ENCODE results near the gene MRPS26. TPM values are rescaled to one million over a fixed set of nuclear protein-coding genes. Genes with fewer than 3 reads are reported as not detected.
"Not testable (repeated sequence)": the region's sequence is repeated elsewhere in the genome, so short reads cannot be mapped to it uniquely, and the experiment has no call there.

Gene MRPS26
- total RNA-seq, 1 donor, result 43.6 TPM

DNA sequence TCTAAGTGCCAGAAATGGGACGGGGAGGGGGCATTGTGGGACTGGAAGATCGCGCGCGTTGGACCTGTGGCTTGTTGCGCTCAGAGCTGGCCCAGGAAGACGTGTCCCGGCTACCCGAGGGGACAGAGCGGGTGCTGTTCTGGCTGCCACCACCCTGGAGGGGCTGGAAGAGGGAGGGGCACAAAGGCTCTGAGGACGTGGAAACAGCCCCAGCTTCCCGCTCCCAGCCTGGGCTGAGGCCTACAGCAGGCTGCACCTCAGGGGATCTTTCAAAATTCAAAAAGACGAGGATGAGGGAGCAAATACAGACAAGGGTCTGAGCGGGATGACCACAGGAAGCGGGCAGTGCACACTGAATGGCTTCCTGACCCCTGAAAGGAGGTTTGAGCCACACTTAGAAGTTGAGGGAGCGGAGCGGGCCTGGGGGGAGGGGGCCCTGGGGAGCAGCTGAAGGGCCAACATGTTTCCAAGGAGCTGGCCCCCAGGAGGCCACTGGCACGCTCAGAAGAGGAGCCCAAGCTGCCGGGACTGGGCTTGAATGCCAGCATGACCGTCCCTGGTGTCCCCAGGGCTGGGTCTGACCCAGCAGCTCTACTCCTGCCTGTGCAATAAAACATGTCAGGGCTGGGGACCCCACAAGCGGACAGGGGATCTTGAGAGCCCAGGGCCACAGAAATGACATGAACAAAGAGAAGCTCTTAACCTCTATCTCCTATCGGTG lies 26.8 kb downstream of the MRPS26 start:
- DNase-seq (ENCODE audit: low read depth in 2 of 3, low spot score in 2 of 3), result no peak

DNA sequence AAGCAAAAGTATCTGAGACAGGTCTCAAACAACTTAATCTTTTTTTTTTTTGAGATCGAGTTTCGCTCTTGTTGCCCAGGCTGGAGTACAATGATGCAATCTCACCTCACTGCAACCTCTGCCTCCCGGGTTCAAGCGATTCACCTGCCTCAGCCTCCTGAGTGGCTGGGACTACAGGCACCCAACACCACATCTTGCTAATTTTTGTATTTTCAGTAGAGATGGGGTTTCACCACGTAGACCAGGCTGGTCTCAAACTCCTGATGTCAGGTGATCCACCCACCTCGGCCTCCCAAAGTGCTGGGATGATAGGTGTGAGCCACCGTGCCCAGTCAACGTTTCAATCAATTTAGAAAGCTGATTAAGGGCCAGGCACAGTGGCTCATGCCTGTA lies 27.4 kb downstream of the MRPS26 start:
- not testable (repeated sequence) for DNase-seq (ENCODE audit: low read depth in 2 of 3, low spot score in 2 of 3)

DNA sequence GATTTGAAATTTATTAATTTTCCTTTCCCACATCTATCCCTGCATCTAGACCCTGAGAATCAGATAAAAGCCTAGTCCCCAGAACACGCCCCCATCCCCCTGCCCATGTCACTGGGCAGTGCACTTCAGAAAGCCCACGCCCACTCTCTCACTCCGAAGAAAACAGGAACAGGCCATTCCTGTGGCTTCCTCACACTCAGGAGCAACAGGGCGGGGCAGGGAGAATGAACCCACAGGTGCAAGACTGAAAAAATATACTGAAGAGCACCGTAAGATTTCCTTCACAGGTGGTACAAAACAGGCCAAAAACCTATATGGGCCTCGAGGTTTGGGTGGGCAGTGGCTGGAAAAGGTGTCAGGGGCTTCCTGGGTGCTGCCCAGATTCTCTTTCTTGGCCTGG lies 29.0 kb downstream of the MRPS26 start:
- no peak for DNase-seq (ENCODE audit: low read depth in 2 of 3, low spot score in 2 of 3)

DNA sequence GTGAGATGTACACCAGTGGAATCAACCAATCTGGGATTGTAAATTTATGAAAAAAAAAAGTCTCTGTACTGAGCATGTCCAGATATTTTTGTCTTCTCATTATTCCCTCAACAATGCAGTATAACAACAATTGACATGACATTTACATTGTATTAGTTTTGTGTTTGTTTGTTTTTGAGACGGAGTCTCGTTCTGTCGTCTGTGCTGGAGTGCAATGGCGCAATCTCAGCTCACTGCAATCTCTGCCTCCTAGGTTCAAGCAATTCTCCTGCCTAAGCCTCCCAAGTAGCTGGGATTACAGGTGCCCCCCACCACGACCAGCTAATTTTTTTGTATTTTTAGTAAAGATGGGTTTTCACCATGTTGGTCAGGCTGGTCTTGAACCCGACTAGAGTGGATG lies 29.5 kb downstream of the MRPS26 start:
- DNase-seq (ENCODE audit: low read depth in 2 of 3, low spot score in 2 of 3), result not testable (repeated sequence)

DNA sequence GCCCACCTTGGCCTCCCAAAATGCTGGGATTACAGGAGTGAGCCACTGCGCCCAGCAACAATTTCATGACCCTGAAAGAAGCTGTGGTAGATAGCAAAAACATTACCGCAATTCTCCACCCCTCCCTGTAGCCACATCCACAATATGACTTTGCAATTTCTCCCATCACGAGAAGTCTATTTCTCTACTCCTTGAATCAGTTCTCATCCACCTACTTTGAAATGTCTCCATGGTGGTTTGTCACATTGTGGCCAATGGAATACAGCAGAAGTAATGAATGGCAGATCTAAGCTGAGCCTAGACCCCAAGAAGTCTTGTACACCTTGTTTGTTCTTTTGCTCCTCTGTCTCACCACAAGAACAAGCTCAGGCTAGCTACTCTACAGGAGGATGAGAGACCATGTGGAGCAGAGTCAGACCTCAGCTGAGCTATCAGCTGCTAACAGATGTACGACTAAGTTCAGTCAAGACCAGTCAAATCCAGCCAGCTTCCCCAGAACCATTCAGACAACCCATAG lies 31.8 kb downstream of the MRPS26 start:
- peak in 2 of 3 donors; percentile 76 to 85 for DNase-seq (ENCODE audit: low read depth in 2 of 3, low spot score in 2 of 3)

DNA sequence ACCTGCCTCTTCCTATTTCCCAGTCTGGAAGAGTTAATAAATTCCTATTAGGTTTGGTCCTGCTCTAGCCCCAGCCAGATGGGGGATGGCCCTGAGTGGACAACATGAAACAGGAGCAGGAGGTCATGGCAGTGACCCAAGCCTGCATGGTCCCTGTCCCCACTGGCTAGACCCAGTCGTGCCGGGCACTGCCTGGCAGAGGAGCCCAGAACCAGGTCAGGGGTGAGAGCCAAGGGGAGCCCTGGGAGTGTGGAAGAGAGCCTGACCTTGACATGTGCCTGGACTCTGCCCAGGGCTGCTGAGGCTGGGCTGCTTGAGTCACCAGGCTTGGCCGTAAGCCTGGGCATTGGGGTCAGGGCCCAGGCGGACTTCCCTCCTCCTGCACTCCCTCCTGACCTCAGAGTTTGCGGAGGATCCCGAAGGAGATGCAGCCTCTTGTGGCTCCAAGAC lies 35.1 kb downstream of the MRPS26 start:
- no peak for DNase-seq (ENCODE audit: low read depth in 2 of 3, low spot score in 2 of 3)

DNA sequence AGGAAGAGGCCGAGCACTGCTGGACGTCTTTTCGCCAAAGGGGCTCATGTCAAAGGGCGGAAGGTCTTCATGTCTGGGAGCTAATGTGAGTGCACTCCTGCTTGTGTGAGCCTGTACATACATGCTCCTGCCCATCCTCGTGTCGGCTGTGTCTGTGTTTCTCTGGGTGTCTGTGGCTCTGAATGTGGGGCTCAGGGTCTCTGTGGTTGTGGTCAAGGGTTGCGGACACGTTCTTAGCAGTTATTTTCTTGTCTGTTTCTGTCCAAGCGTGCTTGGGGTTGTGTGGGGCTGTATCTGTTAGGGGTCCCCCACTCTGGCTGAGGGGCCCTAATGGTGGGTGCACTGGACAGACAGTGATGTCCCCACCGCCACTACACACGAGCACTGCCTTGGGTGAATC lies 35.8 kb downstream of the MRPS26 start:
- DNase-seq (ENCODE audit: low read depth in 2 of 3, low spot score in 2 of 3), result no peak

DNA sequence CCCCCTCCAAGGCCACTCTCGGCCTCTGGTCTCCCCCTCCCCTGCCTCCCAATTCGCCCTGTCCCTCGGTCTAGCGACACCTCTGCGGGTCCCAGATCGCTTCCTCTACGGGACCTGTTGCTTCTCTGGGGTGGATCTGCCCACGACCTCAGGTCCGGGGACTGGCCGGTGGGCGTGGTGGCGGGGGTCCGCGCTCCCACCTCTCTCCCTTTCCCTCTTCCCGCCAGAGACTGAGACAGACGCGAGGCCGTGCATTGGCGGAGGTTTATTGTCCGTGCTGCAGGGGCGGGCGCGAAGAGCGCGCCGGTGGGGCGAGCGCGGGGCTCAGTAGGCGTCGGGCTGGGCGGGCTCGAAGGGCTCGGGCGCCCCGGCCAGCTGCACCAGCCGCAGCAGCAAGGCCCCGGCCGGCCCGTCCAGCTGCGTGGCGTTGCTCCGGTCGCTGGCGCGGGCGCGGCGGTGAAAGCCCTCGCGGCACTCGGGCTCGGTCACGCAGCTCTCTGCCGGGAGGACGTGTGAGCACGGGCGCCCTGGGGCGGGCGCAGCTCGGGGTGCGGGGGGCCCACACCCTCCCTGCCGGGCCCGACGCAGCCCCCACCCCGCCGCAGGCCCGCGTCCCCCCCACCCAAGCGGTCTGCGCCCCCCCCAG lies 36.6 kb downstream of the MRPS26 start:
- DNase-seq (ENCODE audit: low read depth in 2 of 3, low spot score in 2 of 3), result peak in 1 of 3 donors; percentile 19

DNA sequence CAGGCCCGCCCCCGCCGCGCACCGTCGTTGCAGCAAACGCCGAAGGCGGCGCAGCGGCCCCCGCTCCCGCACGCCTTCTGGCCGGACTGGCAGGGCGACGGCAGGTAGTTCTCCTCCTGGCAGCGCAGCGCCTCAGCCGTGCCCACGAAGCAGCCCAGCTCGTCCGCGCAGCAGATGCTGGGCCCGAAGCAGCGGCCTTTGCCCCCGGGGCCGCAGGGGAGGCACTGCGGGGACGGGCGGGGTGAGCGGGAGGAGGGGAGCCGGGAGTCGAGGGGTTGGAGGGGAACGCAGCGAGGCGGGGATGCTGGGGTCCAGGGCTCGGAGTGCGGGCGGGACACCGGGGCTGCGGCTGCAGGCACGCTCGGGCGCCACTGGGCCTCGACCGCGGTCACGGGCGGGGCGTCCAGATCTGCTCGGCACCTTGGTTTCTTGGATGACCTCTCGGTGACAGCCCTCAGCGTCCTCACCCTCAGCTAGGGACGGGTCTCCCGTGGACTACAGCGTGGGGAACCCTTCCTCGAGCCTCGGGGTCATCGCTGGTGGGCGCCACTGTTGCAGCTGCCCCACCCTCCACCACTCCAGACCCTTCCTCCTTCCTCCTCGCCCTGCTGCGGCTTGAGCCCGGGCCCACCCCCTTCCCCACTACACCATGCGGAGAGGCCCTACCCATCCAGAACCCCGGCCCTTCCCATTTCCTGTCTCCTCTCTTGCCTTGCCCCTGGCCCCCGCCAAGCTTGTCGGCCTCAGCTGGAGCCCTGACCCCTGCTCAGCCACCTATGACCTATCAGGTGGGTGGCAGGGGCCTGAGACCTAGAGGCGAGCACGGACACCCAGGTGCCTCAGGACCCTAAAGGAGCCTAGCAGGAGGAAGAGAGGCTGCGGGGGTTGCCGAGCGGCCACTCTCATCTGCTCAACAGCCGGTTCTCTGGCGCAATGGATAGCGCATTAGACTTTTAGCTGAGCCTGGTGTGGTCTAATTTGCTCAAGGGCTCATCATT lies 37.4 kb downstream of the MRPS26 start:
- DNase-seq (ENCODE audit: low read depth in 2 of 3, low spot score in 2 of 3), result peak in 1 of 3 donors; percentile 26

DNA sequence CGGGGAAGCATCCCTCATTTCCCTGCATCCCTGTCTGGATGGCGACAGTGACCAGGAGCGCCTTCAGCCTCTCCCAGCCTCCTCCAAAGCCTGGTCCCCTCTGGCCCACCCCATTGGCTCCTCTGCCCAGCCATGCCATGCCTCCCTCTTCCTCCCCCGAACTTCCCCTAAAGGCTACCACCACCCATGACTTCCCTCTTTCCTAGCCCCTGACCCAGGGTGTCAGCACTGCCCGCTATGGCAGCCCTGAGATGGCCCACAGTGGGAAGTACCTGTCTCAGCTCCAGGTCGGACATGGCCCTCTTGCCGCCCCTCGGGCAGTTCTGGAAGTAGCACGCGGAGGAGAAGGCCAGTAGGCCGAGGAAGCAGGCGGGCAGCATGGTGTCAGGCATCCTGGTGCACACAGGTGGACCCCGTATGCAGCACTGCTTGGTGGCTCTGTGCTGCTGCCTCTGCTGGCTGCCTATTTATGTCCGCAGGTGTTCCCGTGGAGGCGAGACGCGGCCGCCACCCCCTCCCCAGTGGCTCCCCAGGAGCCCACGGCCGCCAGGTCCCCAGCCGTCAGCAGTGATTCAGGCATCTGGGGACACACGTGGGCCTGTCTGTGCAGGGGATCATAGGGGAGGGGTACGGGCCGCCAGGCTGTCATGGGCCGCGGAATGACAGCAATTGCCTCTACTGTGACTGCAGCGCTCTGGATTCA lies 38.6 kb downstream of the MRPS26 start, which contains the start of gene AVP:
Gene AVP, minus strand, starts transcription at position 442 of the 703 bp plus-strand sequence. Its CDS starts 50 bp downstream, at position 392.
- peak in 2 of 3 donors; percentile 32 to 57 for DNase-seq (ENCODE audit: low read depth in 2 of 3, low spot score in 2 of 3)

DNA sequence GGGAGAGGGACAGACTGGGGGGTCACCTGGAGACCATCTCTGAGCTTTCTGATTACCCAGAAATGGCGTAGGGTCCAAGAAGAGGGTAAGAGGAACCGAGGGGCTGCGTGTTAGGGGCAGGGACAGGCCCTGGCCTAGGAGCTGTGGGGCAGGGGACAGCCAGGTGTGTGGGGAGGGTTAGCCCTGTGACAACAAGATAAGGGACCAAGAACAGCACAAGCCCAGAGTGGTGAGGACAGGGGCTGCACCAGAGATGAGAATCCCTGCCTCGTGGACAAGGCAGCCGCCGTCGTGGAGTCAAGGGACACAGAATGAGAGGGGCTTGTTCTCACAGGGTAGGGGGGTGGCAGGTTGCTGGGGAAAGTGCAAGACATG lies 39.1 kb downstream of the MRPS26 start:
- peak in 1 of 3 donors; percentile 25 for DNase-seq (ENCODE audit: low read depth in 2 of 3, low spot score in 2 of 3)

DNA sequence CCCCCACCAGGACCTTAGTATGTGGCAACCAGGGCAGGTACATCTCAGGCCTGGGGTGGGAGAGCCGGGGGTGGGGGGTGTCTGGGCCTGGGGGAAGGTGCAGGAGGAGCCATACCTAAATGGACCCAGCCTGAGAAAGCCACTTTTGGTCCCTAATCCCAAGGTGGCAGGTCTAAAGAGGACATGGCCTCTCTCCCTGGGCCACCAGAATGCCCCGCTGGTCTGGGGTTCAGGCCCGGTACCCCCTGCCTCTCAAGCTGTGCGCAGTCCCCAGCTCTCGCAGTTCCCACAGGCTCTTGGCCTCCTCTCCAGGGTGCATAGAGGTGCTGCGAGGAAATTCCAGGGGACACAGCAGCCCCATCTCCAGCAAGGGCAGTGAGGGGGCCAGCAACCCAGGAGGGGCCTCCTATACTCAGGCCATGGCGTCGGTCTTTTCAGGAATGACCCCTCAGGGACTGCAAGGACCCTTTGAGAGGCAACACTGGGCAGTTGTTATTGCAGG lies 39.8 kb downstream of the MRPS26 start:
- DNase-seq (ENCODE audit: low read depth in 2 of 3, low spot score in 2 of 3), result no peak

DNA sequence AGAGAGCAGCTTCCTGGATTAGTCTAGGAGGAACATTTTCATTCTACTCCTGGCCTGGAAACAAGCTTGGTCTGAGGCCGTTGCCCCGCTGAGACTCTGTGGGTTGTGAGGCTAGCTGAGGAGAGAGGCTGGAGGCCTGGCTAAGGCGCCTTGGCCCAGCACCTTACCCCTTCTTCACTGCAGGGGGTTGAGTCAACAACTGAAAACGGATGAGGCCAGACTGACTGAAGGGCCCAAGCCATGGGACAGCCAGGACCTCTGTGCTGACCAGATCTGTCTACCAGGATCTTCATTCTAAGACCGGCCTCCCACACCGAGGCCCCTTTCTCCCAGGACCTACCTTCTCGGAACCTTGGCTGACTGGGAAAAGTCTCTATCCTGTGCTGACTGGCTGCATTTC lies 42.2 kb downstream of the MRPS26 start:
- no peak for DNase-seq (ENCODE audit: low read depth in 2 of 3, low spot score in 2 of 3)

DNA sequence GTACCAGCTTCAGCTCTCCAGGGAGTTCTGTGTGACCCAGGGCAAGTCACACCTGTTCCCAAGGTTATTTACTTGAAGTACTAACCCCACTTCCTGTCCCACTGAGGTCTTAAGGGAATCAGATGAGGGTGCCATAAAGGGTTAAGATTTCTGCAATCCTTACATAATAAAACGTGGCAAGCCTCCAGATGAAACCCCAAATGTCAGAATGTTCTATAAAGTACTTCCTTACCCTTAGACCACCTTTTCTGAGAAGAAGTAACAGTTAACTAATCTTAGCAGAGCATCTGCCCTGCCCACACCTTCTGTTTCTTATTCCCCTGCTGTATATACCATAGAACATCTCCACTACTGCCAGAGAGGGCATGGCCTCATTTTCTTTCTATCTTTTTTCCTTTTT lies 44.7 kb downstream of the MRPS26 start:
- DNase-seq (ENCODE audit: low read depth in 2 of 3, low spot score in 2 of 3), result peak in 2 of 3 donors; percentile 84 to 98

DNA sequence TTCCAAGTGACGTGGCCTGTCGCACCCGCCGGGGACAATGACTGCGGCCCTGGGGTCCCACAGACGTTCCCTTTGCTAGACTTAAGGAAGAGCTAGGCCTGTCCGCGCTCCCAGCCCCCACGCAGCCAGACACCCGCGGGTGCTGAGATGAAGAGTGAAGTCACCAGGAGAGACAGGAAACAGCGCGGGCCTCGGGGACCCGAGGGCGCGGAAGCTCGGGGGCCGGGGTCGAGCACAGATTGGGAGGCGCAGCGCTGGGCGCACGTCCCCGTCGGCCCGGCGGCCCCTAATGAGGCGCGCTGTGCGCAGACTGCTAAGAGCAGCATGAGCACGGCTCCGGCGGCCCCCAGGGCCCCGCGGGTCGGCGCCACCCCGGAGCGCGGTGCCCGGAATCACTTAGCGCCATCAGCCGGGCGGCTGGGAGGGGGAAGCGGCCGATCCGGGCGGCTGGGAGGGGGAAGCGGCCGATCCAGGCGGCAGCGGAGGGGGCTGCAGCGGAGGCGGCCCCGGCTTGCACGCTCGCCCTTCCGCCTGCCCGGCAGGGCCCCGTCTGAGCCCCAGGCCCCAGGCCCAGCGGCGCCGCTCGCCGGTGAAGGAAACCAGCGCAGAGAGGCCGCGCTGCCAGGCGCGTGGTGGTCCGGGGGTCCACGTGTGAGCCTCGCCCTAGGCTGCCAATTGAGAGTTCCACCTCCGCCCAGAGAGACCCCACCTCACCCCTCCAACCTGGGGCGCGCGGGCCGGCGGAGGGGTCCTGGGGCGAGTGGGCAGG lies 46.9 kb downstream of the MRPS26 start:
- DNase-seq (ENCODE audit: low read depth in 2 of 3, low spot score in 2 of 3), result peak in 2 of 3 donors; percentile 70 to 71

DNA sequence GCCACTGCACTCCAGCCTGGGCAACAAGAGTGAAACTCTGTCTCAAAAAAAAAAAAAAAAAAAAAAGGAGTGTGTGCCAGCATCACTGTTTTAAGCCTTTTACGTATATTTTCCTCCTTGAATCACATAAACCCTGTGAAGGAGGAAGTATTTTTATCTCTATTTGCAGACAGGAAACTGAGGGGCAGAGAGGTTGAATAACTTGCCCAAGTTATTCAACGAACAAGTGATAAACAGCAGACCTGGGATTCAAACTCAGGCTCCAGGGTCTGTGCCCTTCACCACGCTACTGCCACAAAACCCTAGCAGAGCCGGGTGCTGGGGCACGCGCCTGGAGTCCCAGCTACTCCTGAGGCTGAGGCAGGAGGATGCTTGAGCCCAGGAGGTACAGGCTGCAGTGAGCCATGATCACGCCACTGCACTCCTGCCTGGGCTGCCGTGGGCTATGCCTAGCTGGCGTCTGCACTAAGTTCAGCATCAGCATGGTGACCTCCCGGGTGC lies 48.1 kb downstream of the MRPS26 start:
- DNase-seq (ENCODE audit: low read depth in 2 of 3, low spot score in 2 of 3), result peak in 2 of 3 donors; percentile 89 to 95

DNA sequence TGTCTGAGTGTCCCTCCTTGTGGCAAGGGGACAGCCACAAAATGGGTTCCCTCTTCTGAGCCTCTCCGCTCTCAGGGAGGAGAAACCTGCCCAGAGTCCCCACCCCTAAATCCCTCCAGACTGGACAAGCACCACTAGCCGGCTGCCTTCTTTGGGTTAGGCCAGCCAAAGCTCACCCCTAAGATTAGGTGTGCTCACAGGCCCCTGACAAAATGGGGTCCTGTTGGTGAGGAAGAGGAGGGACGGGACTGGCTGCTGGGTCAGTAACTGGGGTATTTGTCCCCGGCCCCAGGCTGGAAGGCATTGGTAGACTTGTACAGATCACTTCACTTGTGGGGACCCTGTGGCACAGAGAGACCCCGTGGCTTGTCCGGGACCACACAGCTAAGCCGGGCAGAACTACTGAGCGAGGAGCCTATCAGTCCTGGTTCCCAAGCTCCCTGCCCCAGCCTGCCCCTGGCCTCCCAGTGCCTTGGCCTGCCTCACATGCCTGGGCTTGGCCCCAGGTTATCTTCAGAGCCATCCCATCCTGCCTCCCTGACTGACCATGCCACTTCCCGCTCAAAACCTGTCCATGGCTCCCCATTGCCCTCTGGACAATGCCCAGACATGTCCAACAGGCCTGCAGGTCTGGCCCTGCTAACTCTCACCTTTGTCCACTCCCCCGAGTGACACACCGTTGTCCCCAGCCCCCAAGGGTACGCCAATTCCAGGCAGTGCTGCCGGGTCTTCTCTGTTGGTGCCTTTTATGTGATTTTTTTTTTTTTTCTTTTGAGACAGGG lies 49.2 kb downstream of the MRPS26 start:
- no peak for DNase-seq (ENCODE audit: low read depth in 2 of 3, low spot score in 2 of 3)

Measured in hematopoietic multipotent progenitor cell (in vitro differentiated cells).